HEK293 (cell line): ENCODE results near the gene ZBTB44.

ENCODE experiments used
- CTCF ChIA-PET: fragments of 350-600 bp; formaldehyde crosslinking; extraction: SDS; loops from one replicate; lab custom pipeline; 2021; ENCODE audit warnings: antibody characterized with exemption; lab: Yijun Ruan, JAX
- POLR2A ChIA-PET: fragments of 300-600 bp; formaldehyde crosslinking; extraction: SDS; loops from one replicate; lab custom pipeline; 2020; ENCODE audit warnings: antibody characterized with exemption, inconsistent platforms; lab: Yijun Ruan, JAX
- H3K27ac ChIP-seq: fragments of 200-500 bp; sonication (Bioruptor generic); 2 replicates; pipeline ENCODE4 v1.5.1; 2014; ENCODE audit warnings: low read depth, low read length, control low read depth, inconsistent platforms; ENCODE audit errors: extremely low read depth
- H3K36me3 ChIP-seq, 2 experiments: fragments of 200-500 bp in 1 of 2; sonication (Bioruptor generic) in 1 of 2; 1 replicate in 1 of 2; 2 replicates in 1 of 2; pipeline ENCODE4 v1.5.1; 2014 to 2017; ENCODE audit warnings: inconsistent platforms in 2 of 2, low read length in 2 of 2; ENCODE audit not compliant: control insufficient read depth in 2 of 2, insufficient read depth in 1 of 2
- H3K4me1 ChIP-seq: fragments of 200-500 bp; sonication (Bioruptor generic); 2 replicates; pipeline ENCODE4 v1.5.1; 2014; ENCODE audit warnings: mild to moderate bottlenecking, low read length, inconsistent platforms; ENCODE audit not compliant: control insufficient read depth, insufficient read depth
- H3K4me3 ChIP-seq: 2 replicates; pipeline ENCODE4 v1.5.1; 2011; ENCODE audit warnings: low read depth, mild to moderate bottlenecking, control low read depth, low read length, moderate library complexity
- H3K9me3 ChIP-seq: fragments of 200-500 bp; sonication (Bioruptor generic); 2 replicates; pipeline ENCODE4 v1.5.1; 2014; ENCODE audit warnings: low read depth, low read length, inconsistent platforms; ENCODE audit not compliant: control insufficient read depth, insufficient read depth
- BCL11A ChIP-seq: fragments of 450-650 bp; formaldehyde crosslinking; IDR thresholded peaks from 2 replicates; pipeline ENCODE4 v1.5.1; 2016; ENCODE audit warnings: low read depth, missing biosample characterization, missing genetic modification characterization
- BCL11B ChIP-seq: fragments of 450-650 bp; formaldehyde crosslinking; IDR thresholded peaks from 2 replicates; pipeline ENCODE4 v1.5.1; 2016; ENCODE audit warnings: low read depth, missing biosample characterization, missing genetic modification characterization
- CTCF ChIP-seq: fragments of 450-650 bp; formaldehyde crosslinking; IDR thresholded peaks from 2 replicates; pipeline ENCODE4 v1.5.1; 2016; ENCODE audit warnings: missing biosample characterization, missing genetic modification characterization
- GLI4 ChIP-seq: fragments of 450-650 bp; formaldehyde crosslinking; IDR thresholded peaks from 2 replicates; pipeline ENCODE4 v1.5.1; 2016; ENCODE audit warnings: missing biosample characterization, missing genetic modification characterization
- HOXA7 ChIP-seq: sonication (generic); formaldehyde crosslinking; IDR thresholded peaks from 2 replicates; pipeline ENCODE4 v1.8.1; 2022; ENCODE audit warnings: missing genetic modification reagents, borderline replicate concordance
- KLF9 ChIP-seq: fragments of 450-650 bp; formaldehyde crosslinking; IDR thresholded peaks from 2 replicates; pipeline ENCODE4 v1.5.1; 2016; ENCODE audit warnings: missing biosample characterization, missing genetic modification characterization, low read depth
- OSR2 ChIP-seq: fragments of 450-650 bp; formaldehyde crosslinking; IDR thresholded peaks from 2 replicates; pipeline ENCODE4 v1.5.1; 2016; ENCODE audit warnings: missing biosample characterization, missing genetic modification characterization
- TCF7L2 ChIP-seq: IDR thresholded peaks from 2 replicates; pipeline ENCODE4 v1.6.1; 2011; ENCODE audit warnings: low read depth, mild to moderate bottlenecking, inconsistent platforms, low read length, moderate library complexity, borderline replicate concordance
- ZBTB6 ChIP-seq: fragments of 450-650 bp; formaldehyde crosslinking; IDR thresholded peaks from 2 replicates; pipeline ENCODE4 v1.5.1; 2017; ENCODE audit warnings: missing biosample characterization, missing genetic modification characterization
- ZNF148 ChIP-seq: fragments of 450-650 bp; formaldehyde crosslinking; IDR thresholded peaks from 2 replicates; pipeline ENCODE4 v1.5.0; 2017; ENCODE audit warnings: missing biosample characterization, missing genetic modification characterization, borderline replicate concordance
- ZNF221 ChIP-seq: fragments of 450-650 bp; formaldehyde crosslinking; IDR thresholded peaks from 2 replicates; pipeline ENCODE4 v1.5.1; 2017; ENCODE audit warnings: missing biosample characterization, missing genetic modification characterization, borderline replicate concordance
- ZNF341 ChIP-seq: fragments of 450-650 bp; formaldehyde crosslinking; IDR thresholded peaks from 2 replicates; pipeline ENCODE4; 2016; ENCODE audit warnings: low read depth, missing biosample characterization, missing genetic modification characterization
- ZNF433 ChIP-seq: fragments of 450-650 bp; formaldehyde crosslinking; IDR thresholded peaks from 2 replicates; pipeline ENCODE4 v1.5.1; 2016; ENCODE audit warnings: missing biosample characterization, missing genetic modification characterization, low read depth
- ZNF473 ChIP-seq: fragments of 450-650 bp; formaldehyde crosslinking; IDR thresholded peaks from 2 replicates; pipeline ENCODE4 v1.5.1; 2017; ENCODE audit warnings: missing biosample characterization, missing genetic modification characterization
- ZNF548 ChIP-seq: fragments of 450-650 bp; formaldehyde crosslinking; IDR thresholded peaks from 2 replicates; pipeline ENCODE4 v1.5.1; 2016; ENCODE audit warnings: missing biosample characterization, missing genetic modification characterization
- ZNF560 ChIP-seq: fragments of 450-650 bp; formaldehyde crosslinking; IDR thresholded peaks from 2 replicates; pipeline ENCODE4 v1.5.1; 2017; ENCODE audit warnings: missing biosample characterization, missing genetic modification characterization, borderline replicate concordance
- ZNF600 ChIP-seq: fragments of 450-650 bp; formaldehyde crosslinking; IDR thresholded peaks from 2 replicates; pipeline ENCODE4 v1.5.1; 2016; ENCODE audit warnings: missing biosample characterization, missing genetic modification characterization
- ZNF660 ChIP-seq: fragments of 450-650 bp; IDR thresholded peaks from 2 replicates; pipeline ENCODE4 v1.5.1; 2018; ENCODE audit warnings: missing biosample characterization, mild to moderate bottlenecking, missing genetic modification characterization
- ZNF776 ChIP-seq: fragments of 450-650 bp; formaldehyde crosslinking; IDR thresholded peaks from 2 replicates; pipeline ENCODE4 v1.5.0; 2017; ENCODE audit warnings: missing biosample characterization, missing genetic modification characterization, borderline replicate concordance
- ZSCAN4 ChIP-seq: fragments of 450-650 bp; formaldehyde crosslinking; IDR thresholded peaks from 2 replicates; pipeline ENCODE4 v1.5.1; 2017; ENCODE audit warnings: missing biosample characterization, missing genetic modification characterization
- TF ChIP-seq, protein P1 (sequence below): fragments of 450-650 bp; formaldehyde crosslinking; IDR thresholded peaks from 2 replicates; pipeline ENCODE4 v1.5.1; 2016; ENCODE audit warnings: missing biosample characterization, missing genetic modification characterization
- TF ChIP-seq, protein P2 (sequence below): fragments of 450-650 bp; formaldehyde crosslinking; IDR thresholded peaks from 2 replicates; pipeline ENCODE4 v1.5.1; 2017; ENCODE audit warnings: missing biosample characterization, missing genetic modification characterization
- TF ChIP-seq, protein P3 (sequence below): fragments of 450-650 bp; formaldehyde crosslinking; IDR thresholded peaks from 2 replicates; pipeline ENCODE4 v1.5.1; 2016; ENCODE audit warnings: missing biosample characterization, missing genetic modification characterization
- TF ChIP-seq, protein P4 (sequence below): fragments of 450-650 bp; formaldehyde crosslinking; IDR thresholded peaks from 2 replicates; pipeline ENCODE4 v1.5.1; 2016; ENCODE audit warnings: missing biosample characterization, missing genetic modification characterization

The ZBTB44 gene

DNA sequence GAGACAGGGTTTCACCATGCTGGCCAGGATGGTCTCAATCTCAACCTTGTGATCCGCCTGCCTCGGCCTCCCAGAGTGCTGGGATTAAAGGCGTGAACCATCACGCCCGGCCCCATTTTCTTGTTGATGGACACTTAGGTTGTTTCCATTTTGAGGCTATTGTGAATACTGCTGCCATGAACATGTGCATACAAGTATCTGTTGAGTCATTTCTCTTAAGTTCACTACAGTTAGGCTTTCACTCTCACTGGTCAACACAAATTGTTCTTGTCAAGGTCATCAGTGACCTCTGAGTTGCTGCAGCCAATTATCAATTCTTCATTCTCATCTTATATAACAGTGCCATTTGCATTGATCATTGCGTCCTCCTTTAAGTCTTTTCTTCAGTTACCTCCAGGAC, 13.0 kb upstream of the ZBTB44 start (continued):
- TF ChIP-seq, protein P1, sequence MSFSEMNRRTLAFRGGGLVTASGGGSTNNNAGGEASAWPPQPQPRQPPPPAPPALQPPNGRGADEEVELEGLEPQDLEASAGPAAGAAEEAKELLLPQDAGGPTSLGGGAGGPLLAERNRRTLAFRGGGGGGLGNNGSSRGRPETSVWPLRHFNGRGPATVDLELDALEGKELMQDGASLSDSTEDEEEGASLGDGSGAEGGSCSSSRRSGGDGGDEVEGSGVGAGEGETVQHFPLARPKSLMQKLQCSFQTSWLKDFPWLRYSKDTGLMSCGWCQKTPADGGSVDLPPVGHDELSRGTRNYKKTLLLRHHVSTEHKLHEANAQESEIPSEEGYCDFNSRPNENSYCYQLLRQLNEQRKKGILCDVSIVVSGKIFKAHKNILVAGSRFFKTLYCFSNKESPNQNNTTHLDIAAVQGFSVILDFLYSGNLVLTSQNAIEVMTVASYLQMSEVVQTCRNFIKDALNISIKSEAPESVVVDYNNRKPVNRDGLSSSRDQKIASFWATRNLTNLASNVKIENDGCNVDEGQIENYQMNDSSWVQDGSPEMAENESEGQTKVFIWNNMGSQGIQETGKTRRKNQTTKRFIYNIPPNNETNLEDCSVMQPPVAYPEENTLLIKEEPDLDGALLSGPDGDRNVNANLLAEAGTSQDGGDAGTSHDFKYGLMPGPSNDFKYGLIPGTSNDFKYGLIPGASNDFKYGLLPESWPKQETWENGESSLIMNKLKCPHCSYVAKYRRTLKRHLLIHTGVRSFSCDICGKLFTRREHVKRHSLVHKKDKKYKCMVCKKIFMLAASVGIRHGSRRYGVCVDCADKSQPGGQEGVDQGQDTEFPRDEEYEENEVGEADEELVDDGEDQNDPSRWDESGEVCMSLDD (tag by site-specific recombination), result no peak
- TF ChIP-seq OSR2 (tag by site-specific recombination) (no peak), ZNF560 (tag by site-specific recombination) (no peak), ZNF548 (tag by site-specific recombination) (no peak), ZNF776 (tag by site-specific recombination) (no peak), GLI4 (tag by site-specific recombination) (no peak), ZNF433 (tag by site-specific recombination) (no peak), ZBTB6 (tag by site-specific recombination) (no peak), ZNF221 (no peak), ZNF341 (no peak), ZNF148 (tag by site-specific recombination) (no peak), ZSCAN4 (no peak), ZNF660 (tag by site-specific recombination) (no peak)
- TF ChIP-seq, all 188 proteins: peak for 0

GRCh38 chr11:130325691-130326090, 11.0 kb upstream of the ZBTB44 start:
- H3K27ac ChIP-seq, result no peak overlapping the region
- H3K4me3 ChIP-seq, result no peak overlapping the region
- H3K9me3 ChIP-seq, result no peaks in the 10 kb centered on the region
- H3K4me1 ChIP-seq, result no peaks in the 10 kb centered on the region
- H3K36me3 ChIP-seq, result no peaks in the 10 kb centered on the region
- POLR2A ChIA-PET, result no interaction called here
- CTCF ChIA-PET, result interaction anchor here (0.7 kb wide), 1 partner anchor 15 kb away, joined by 5 read pairs; no protein-coding TSS in a partner anchor
- TF ChIP-seq, protein P2, sequence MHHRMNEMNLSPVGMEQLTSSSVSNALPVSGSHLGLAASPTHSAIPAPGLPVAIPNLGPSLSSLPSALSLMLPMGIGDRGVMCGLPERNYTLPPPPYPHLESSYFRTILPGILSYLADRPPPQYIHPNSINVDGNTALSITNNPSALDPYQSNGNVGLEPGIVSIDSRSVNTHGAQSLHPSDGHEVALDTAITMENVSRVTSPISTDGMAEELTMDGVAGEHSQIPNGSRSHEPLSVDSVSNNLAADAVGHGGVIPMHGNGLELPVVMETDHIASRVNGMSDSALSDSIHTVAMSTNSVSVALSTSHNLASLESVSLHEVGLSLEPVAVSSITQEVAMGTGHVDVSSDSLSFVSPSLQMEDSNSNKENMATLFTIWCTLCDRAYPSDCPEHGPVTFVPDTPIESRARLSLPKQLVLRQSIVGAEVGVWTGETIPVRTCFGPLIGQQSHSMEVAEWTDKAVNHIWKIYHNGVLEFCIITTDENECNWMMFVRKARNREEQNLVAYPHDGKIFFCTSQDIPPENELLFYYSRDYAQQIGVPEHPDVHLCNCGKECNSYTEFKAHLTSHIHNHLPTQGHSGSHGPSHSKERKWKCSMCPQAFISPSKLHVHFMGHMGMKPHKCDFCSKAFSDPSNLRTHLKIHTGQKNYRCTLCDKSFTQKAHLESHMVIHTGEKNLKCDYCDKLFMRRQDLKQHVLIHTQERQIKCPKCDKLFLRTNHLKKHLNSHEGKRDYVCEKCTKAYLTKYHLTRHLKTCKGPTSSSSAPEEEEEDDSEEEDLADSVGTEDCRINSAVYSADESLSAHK (tag by site-specific recombination), result no peak
- TF ChIP-seq TCF7L2 (no peak), KLF9 (tag by site-specific recombination) (no peak), ZNF600 (tag by site-specific recombination) (no peak), HOXA7 (CRISPR knock-in tag) (no peak), ZNF473 (tag by site-specific recombination) (no peak), CTCF (no peak), BCL11B (no peak), BCL11A (no peak)
- TF ChIP-seq, protein P3, sequence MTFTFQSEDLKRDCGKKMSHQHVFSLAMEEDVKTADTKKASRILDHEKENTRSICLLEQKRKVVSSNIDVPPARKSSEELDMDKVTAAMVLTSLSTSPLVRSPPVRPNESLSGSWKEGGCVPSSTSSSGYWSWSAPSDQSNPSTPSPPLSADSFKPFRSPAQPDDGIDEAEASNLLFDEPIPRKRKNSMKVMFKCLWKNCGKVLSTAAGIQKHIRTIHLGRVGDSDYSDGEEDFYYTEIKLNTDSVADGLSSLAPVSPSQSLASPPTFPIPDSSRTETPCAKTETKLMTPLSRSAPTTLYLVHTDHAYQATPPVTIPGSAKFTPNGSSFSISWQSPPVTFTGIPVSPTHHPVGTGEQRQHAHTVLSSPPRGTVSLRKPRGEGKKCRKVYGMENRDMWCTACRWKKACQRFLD (tag by site-specific recombination), result no peak
- TF ChIP-seq, protein P4, sequence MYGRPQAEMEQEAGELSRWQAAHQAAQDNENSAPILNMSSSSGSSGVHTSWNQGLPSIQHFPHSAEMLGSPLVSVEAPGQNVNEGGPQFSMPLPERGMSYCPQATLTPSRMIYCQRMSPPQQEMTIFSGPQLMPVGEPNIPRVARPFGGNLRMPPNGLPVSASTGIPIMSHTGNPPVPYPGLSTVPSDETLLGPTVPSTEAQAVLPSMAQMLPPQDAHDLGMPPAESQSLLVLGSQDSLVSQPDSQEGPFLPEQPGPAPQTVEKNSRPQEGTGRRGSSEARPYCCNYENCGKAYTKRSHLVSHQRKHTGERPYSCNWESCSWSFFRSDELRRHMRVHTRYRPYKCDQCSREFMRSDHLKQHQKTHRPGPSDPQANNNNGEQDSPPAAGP (tag by site-specific recombination), result no peak
